Uterus (tissue), 4 donors: ENCODE measurements around the gene ASAP2. TPM values are rescaled to one million over a fixed set of nuclear protein-coding genes. Genes with fewer than 3 reads are reported as not detected.

Source experiments
- DNase-seq, 2 donors: peaks; one replicate each; pipeline ENCODE4 v3.0.0-alpha.2; 2019 to 2020
- H3K27ac ChIP-seq, 2 donors: fragments of 200-600 bp; sonication (generic); 1 replicate in 1 of 2; 2 replicates in 1 of 2; pipeline ENCODE4 v1.5.1; 2016 to 2018
- H3K27me3 ChIP-seq, 2 donors: fragments of 200-600 bp; sonication (generic); one replicate each; pipeline ENCODE4 v1.5.1; 2018 to 2019; ENCODE audit warnings: control low read depth in 1 of 2
- H3K36me3 ChIP-seq, 2 donors: fragments of 200-600 bp; sonication (generic); one replicate each; pipeline ENCODE4 v1.5.1; 2019; ENCODE audit warnings: control low read depth in 1 of 2
- H3K4me1 ChIP-seq, 2 donors: fragments of 200-600 bp; sonication (generic); one replicate each; pipeline ENCODE4 v1.5.1; 2018 to 2019; ENCODE audit warnings: control low read depth in 1 of 2
- H3K4me3 ChIP-seq, 2 donors: fragments of 200-600 bp; sonication (generic); 1 replicate in 1 of 2; 2 replicates in 1 of 2; pipeline ENCODE4 v1.5.1; 2018 to 2019; ENCODE audit warnings: mild to moderate bottlenecking in 1 of 2
- H3K9me3 ChIP-seq, 2 donors: fragments of 200-600 bp; sonication (generic); one replicate each; pipeline ENCODE4 v1.5.1; 2019; ENCODE audit warnings: control low read depth in 1 of 2
- POLR2A ChIP-seq, 2 donors: fragments of 450-650 bp; IDR thresholded peaks; one replicate each; pipeline ENCODE4 v1.6.1; 2016; ENCODE audit warnings: antibody characterized with exemption in 2 of 2, mild to moderate bottlenecking in 1 of 2, moderate library complexity in 1 of 2
- intact Hi-C: fragments of 100-400 bp; cut with DNase I; formaldehyde crosslinking; loops from one replicate; pipeline ENCODE4 v1.15.1; 2023; ENCODE audit warnings: low total_unique reads
- total RNA-seq, 4 donors: library from RNA; depleted of rRNA in 3 of 4; stranded (reverse); fragments of >200 nt in 3 of 4; gene quantifications; one replicate each; pipeline versions ENCODE4 v1.1.0 to v1.2.4, GENCODE V29; 2014 to 2023
- TF ChIP-seq, protein P1 (sequence below), 4 experiments: fragments of 200-600 bp in 2 of 4; fragments of 450-650 bp in 2 of 4; sonication (generic) in 2 of 4; IDR thresholded peaks; one replicate each; pipeline ENCODE4 v1.5.1; 2016 to 2019; ENCODE audit warnings: antibody characterized with exemption in 4 of 4, mild to moderate bottlenecking in 2 of 4, moderate library complexity in 1 of 4
- donor health status: DM: yes; HTN: yes; CAD: no.

ASAP2 gene
- total RNA-seq, 4 donors from 2014 or later, result 24.3 to 55.5 (median 31.3) TPM

DNA sequence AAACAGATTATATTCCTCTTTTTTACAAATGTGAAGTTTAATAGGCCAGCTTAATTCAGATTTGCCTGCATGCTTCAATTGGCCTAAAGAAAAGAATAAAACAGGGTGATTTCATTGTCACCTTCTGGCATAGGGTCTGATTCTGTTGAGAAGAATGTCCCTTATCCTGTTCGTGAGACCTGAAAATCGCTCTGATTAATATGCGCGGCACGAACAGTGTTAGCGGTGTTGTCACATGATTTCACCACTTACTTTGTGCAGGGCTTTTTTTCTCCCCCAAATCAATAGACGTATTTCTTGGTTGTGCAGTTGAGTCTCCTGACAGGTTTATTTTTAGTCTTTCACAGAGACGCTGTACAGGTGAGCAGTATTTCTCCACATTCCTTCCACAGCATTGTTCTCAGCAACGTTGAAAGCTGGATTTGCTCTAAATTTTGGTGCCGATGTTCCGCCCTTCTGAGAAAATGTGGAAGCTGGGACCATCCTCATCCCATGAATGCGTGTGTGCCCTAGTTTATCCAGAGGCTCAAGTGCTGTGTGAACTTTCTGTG, 134.8 kb downstream of the ASAP2 start:
- Histone ChIP-seq H3K9me3 (no peaks in the 10 kb centered on the region), H3K27me3 (no peaks in the 10 kb centered on the region), H3K4me3 (no peak overlapping the region), H3K4me1 (no peaks in the 10 kb centered on the region), H3K27ac (no peak overlapping the region), H3K36me3 (no peaks in the 10 kb centered on the region)
- intact Hi-C loops, result no loop called here
- DNase-seq, result no peak
- TF ChIP-seq, protein P1, sequence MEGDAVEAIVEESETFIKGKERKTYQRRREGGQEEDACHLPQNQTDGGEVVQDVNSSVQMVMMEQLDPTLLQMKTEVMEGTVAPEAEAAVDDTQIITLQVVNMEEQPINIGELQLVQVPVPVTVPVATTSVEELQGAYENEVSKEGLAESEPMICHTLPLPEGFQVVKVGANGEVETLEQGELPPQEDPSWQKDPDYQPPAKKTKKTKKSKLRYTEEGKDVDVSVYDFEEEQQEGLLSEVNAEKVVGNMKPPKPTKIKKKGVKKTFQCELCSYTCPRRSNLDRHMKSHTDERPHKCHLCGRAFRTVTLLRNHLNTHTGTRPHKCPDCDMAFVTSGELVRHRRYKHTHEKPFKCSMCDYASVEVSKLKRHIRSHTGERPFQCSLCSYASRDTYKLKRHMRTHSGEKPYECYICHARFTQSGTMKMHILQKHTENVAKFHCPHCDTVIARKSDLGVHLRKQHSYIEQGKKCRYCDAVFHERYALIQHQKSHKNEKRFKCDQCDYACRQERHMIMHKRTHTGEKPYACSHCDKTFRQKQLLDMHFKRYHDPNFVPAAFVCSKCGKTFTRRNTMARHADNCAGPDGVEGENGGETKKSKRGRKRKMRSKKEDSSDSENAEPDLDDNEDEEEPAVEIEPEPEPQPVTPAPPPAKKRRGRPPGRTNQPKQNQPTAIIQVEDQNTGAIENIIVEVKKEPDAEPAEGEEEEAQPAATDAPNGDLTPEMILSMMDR (IDR thresholded peaks at IDR 0.05), result no peak
- no peak for TF ChIP-seq POLR2A (IDR thresholded peaks at IDR 0.05)

DNA sequence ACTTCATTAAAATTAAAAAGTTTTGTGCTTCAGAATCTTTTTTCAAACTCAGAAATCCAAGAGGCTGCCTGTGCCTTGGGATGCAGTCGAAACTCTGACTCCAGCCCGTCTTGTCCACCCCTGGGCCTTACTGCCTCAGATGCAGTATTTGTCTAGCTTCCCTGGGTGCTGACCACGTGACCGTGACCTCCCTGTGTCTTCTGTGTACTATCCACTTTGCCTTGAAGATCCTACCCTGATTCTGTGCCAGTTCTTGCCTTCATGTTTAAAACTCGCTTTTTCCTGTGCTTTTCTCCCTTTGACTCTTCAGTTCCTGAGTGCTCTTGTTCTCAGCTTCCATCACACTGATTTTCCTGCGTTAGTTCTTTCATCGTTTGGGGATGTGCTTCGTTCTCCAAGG, 136.0 kb downstream of the ASAP2 start:
- Histone ChIP-seq H3K36me3 (no peaks in the 10 kb centered on the region), H3K27ac (no peak overlapping the region), H3K4me3 (no peak overlapping the region), H3K27me3 (no peaks in the 10 kb centered on the region), H3K4me1 (peaks cover 0 to 3% of the 10 kb centered on the region in 2 donors), H3K9me3 (no peaks in the 10 kb centered on the region)
- DNase-seq, result no peak
- TF ChIP-seq, protein P1 (IDR thresholded peaks at IDR 0.05), result no peak
- no peak for TF ChIP-seq POLR2A (IDR thresholded peaks at IDR 0.05)
- intact Hi-C loops, result no loop called here

DNA sequence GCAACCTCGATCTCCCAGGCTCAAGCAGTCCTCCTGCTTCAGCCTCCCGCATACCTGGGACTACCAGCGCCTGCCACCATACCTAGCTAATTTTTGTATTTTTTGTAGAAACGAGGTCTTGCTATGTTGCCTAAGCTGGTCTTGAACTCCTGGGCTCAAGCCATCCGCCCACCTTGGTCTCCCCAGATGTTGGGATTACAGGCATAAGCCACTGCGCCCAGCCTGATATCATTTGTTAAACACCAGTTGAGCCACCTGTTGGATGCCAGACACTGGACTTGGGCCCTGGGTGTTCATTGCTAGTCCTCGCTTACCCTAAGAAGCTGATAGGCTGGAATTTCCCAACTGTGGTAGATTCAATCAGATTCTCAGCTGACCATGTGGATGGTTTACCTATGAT, 136.9 kb downstream of the ASAP2 start:
- no peak overlapping the region for H3K4me3 ChIP-seq
- H3K4me1 ChIP-seq, result peaks cover 0 to 3% of the 10 kb centered on the region in 2 donors
- intact Hi-C loops, result no loop called here
- DNase-seq, result no peak
- H3K27ac ChIP-seq, result no peak overlapping the region
- H3K9me3 ChIP-seq, result no peaks in the 10 kb centered on the region
- no peaks in the 10 kb centered on the region for H3K27me3 ChIP-seq
- no peaks in the 10 kb centered on the region for H3K36me3 ChIP-seq
- TF ChIP-seq, protein P1 (IDR thresholded peaks at IDR 0.05), result no peak
- TF ChIP-seq POLR2A (IDR thresholded peaks at IDR 0.05), result no peak

DNA sequence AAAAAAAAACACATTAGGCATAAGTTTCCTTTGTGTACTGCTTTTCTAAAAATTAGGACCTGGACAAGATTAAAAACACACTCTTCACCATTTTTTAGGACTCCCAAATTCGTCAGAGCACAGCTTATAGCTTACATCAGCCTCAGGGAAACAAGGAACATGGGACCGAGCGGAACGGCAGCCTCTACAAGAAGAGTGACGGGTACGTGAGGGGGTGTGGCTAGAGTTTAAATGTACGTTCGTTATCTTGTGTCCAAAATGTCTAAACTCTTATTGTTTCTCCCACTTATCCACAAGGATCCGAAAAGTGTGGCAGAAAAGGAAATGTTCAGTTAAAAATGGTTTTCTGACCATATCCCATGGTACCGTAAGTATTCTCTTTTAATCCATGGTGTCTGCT, 137.8 kb downstream of the ASAP2 start:
- TF ChIP-seq, protein P1 (IDR thresholded peaks at IDR 0.05), result no peak
- no peak for TF ChIP-seq POLR2A (IDR thresholded peaks at IDR 0.05)
- Histone ChIP-seq H3K4me3 (no peak overlapping the region), H3K9me3 (no peaks in the 10 kb centered on the region), H3K27ac (no peak overlapping the region), H3K27me3 (no peaks in the 10 kb centered on the region), H3K4me1 (peaks cover 0 to 3% of the 10 kb centered on the region in 2 donors), H3K36me3 (no peaks in the 10 kb centered on the region)
- DNase-seq, result no peak
- intact Hi-C loops, result no loop called here

DNA sequence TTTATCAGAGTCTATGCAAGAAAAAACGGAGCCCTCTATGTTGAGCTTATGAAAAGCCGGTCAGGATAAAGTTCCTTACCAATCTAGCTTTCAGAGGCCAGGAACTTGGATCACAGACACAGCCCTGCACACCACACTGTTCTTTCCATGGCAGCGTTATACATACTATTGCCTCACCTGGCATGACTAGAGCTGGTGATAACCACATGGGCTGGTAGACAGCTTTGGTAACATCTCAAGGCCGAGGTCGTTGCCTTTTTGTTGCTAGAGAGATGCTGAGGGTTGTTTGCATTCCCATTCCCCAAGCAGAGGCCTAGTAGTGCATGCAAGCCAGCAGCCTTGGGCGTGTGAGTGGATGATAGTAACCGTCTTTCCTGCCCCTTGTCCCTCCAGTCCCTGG, 138.7 kb downstream of the ASAP2 start:
- no peak overlapping the region for H3K27ac ChIP-seq
- intact Hi-C loops, result no loop called here

More for the DNA sequence above, 138.7 kb downstream of the ASAP2 start:
- H3K4me1 ChIP-seq, result peaks cover 0 to 3% of the 10 kb centered on the region in 2 donors
- no peak overlapping the region for H3K4me3 ChIP-seq
- no peaks in the 10 kb centered on the region for H3K27me3 ChIP-seq
- TF ChIP-seq, protein P1 (IDR thresholded peaks at IDR 0.05), result no peak
- no peak for TF ChIP-seq POLR2A (IDR thresholded peaks at IDR 0.05)
- no peak for DNase-seq
- H3K36me3 ChIP-seq, result no peaks in the 10 kb centered on the region
- H3K9me3 ChIP-seq, result no peaks in the 10 kb centered on the region
